ENCODE measurements around the gene HOXB8.

The HOXB8 gene

GRCh38 chr17:48610282-48611211 lies 4.5 kb downstream of the HOXB8 start, which contains the start of gene HOXB7:
HOXB7 (minus strand) TSS chr17:48611017; CDS start chr17:48610918, 99 bp downstream.
- DNase-seq, result peak; percentile 72

DNA sequence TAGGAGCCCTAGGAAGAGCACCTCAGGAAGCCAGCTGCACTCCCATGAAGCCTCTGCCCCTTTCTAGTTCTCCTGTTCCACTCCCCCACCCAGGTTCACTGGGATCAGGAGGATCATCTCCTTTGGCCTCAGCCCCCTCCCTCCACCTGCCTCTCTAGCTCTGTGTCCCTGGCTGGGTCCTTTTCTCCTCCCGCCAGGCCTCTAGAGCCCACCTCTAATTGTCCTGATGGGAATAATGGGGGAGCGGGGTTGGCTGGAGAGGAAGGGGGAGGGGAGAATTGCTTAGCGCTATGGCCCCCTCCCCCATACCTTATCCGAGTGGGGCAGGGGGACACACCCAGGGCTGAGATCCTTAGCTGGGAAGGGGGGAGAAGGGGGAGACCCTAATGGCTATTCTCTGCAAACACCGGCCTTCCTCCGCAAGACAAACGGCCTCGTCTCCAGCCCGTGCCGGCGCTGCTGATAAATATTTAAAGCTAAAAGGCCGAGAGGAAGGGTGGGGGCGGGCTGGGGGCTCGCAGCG lies 5.3 kb downstream of the HOXB8 start:
- DNase-seq, result no peak

DNA sequence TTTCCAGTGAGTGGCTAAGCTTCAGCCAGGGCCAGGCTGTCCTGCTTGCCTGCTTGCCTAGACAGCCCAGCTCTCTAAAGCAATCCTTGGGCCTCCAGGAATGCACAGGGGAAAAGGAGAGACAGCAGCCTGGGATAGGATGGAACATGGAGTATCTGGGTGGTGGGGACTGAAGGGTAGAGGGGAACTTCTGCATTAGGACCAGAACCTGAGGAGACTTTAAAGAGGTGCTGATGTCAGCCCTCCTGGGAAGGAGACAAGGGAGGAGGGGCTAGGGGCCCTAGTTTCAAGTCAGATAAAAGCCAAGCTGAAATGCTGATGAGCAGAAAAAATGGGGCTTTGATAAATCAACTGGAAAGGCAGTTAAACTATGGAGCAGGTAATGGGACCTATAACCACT lies 6.1 kb downstream of the HOXB8 start:
- no peak for DNase-seq

- no peak for DNase-seq
Observed at GRCh38 chr17:48608494-48608834, 6.6 kb downstream of the HOXB8 start.

DNA sequence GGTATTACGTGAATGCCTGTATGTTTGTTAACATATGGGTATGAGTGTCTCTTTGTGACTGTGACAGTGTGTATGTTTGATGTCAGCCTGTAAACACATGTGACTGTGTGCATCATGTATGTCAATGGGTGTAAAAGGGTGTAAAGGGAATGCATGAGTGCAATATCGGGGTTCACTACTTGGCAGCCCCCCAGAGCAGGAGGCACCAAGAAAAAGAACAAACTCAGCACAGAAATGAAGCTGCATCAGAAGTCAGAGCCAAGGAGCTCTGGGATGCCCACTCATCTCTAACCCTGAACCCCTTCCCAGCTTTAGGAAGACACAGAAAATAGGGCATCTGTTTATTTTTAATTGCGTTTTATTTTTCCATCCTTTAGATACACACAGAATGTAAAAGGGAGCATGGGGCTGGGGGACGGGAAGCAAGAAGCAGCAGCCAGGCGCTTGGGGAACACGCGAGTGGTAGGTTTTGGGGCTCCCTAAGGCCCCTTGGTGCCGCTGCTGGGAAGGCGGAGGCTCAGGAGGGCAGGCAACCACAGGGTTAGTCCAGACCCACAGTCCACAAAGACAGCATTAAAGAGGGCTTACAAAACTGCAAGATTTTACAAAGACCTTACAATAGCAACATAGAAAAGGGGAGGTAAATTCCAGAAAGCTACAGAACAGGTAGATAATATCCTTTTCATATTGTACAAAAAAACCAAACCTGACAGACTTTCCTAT lies 8.0 kb downstream of the HOXB8 start:
- no peak for DNase-seq

DNA sequence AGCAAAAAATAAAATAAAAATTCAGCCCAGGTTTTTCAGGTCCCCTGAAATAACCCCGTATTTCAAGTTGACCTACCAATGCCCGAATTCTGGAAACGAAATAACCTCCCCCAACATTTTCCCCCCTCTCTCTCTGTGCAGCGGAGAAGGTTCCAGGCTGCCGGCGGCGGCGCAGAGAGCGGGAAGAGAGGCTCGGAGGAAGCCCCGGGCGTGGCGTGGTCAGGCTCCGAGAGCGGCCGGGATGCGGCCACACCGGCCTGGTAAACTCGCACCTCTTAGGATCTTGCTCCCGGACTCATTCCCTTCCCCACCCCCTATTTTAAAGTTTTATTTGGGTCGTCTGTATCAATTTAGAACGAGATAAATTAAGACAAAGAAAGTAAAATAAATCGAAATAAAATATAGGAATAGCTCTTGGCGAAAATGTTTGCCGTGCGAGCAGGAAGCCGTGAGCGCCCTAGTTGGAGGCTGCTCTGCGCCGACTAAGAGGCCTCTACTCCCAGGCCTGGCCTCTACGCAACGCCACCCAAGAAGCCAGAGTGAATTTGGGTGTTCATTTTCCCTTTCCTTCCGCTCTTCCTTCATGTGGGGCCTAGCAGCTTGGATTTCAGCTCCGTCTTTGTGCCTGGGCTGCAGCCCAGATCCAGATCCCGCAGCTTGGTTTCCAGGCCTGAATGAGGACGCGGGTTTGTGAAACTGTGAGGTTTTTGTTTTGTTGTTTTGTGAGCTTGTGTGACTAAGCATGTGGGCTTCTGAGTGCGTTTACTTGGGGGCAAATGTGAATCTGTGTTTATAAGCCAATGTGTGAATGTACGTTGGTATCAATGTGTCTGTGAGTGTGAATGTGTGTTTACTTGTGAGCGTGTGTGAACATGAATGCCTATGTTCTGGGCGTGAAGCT lies 8.9 kb downstream of the HOXB8 start:
- peak; percentile 73 for DNase-seq

GRCh38 chr17:48605409-48605919 lies 9.6 kb downstream of the HOXB8 start:
- DNase-seq, result no peak

GRCh38 chr17:48604770-48605329 lies 10.2 kb downstream of the HOXB8 start, which contains the start of gene HOXB6:
HOXB6 (minus strand) TSS chr17:48604986; CDS start chr17:48598150, 6,836 bp downstream.
- no peak for DNase-seq

DNA sequence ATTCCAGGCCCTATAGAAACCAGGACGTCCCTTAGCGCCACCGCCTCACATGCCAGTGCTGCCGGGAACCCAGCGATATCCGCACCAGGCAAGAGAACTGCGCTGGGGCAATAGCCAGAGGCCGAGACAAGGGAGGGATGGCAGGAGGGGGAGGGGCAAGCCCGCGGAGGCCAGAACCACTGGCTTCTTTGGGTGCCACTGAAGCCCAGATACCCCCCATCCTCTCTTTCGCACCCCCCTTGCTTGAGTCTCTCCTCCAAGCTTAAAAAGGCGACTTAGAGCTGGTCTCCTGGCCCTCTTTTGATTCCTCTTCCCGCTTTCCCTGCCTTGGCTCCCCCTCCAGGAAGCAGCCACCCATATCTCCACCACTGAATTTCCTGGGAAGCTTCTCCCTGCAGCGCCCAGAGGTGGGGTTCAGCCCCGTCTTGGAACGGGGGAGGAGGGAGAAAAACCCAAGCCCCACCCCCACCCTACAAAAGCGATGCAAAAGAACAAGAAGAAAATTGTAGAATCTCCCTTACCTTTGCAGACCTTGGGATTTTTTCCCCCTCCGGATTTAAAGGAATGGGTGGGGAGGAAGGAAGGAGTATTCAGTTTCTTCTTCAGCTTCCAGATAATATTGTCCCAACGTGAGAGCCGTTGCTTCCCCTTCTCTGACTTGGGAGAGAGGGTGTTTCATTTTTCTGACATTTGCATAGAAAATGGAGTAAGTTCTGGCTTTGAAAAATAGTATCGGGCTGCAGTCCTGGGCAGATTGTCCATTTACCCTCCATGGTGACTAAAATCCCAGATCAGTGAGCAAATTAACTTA lies 10.9 kb downstream of the HOXB8 start:
- DNase-seq, result no peak

DNA sequence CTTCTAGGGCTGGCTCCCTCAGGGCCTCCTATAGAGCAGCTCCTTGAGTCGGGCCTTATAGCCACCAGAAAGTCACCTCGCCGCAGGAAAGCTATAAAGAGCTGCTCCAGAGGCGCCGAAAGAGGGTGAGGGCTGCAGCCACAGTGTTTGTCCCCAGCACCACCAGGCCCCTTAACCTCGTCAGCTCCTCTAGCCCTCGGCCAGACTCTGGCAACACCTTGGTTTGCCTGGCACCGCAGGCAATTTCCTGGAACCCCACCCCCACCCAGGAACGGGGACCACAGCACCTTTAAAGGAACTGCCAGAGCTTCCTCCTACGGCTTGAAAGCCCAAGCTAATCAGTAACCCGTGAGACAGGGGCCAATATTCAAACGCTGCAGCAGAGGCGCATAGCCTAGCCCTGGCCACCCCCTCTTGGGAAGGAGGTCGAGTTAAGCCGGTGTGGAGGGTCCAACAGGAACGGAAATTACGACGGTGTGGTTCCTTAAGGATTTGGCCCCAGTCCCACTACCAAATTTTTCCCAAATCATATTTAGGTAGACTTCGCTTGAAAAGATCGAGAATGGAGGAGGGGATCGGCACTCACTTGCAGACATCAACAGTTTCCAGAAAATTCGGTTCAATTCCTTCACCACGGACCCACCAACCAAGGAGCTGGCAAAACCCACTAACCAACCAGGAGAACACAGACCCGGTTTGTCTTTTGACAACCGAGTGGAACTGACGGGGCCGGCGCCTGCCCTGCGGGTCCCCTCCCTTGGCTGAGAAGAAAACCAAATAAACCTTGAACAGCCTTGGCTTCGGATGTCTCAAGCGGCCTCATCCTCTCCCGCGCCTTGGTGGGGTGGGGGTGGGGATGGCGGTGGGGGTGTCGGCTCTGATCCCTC lies 13.3 kb downstream of the HOXB8 start:
- DNase-seq, result no peak

DNA sequence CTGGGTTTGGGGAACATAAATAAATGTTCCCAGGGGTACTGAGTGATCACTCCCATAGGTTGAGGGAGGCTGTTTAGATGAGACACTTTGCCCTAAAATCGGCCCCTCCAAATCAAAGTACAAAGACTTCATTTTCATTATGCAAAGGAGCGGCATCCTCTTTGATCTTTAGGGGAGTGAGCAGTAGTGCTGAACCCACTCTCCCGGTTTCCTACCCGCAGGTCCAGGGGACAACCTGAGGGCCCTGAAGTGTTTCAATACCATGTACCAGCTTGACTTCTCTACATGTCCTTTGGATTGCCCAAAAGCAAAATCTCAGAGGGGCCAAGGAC lies 13.9 kb downstream of the HOXB8 start:
- DNase-seq, result no peak

- no peak for DNase-seq
Observed at GRCh38 chr17:48600244-48601098, 14.6 kb downstream of the HOXB8 start.

GRCh38 chr17:48599354-48599753 lies 15.7 kb downstream of the HOXB8 start:
- DNase-seq, result no peak

DNA sequence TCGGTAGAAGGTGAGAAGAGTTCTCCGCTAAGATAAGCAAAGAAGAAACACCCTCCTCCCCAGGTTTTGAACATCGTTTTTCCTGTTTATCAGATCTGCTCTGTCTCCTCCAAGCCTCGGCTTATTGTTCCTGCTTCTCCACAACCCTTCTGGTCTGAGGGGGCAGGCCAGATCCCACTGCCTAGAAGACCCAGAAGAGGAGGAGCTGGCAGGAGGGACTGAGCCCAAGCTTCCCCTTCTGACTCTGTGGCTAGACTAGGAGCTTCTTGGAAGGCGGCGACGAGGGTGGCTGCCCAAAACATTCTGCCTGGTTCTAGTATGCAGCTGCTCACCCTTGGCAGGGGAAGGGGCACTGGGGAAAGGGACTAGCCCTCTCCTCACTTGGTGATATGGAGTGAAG lies 16.4 kb downstream of the HOXB8 start:
- no peak for DNase-seq

GRCh38 chr17:48597778-48598631 lies 17.1 kb downstream of the HOXB8 start:
- DNase-seq, result peak; percentile 48

DNA sequence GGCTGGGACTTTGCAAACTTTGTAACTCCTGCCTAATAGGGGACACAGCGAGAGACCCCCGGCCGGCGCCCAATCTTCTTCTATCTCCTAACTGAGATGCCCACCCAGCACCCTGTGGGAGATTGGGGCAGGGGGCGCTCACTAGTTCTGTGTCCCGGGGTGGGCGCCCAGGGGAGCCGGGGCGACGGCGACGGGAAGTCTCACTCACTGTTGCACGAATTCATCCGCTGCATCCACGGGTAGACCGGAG lies 17.6 kb downstream of the HOXB8 start:
- no peak for DNase-seq

- DNase-seq, result no peak
Observed at GRCh38 chr17:48596735-48597527, 18.2 kb downstream of the HOXB8 start.
